Suprapubic skin (tissue), 4 donors: ENCODE measurements around the gene E2F4. TPM values are rescaled to one million over a fixed set of nuclear protein-coding genes. Genes with fewer than 3 reads are reported as not detected.
A peak's percentile ranks its signal among the peaks of the same experiment; 100 is the strongest.

Experiments used
- DNase-seq, 2 donors: peaks; one replicate each; pipeline ENCODE4 v3.0.0-alpha.2; 2019; ENCODE audit warnings: low spot score in 2 of 2
- H3K27ac ChIP-seq: fragments of 200-600 bp; sonication (generic); one replicate; pipeline ENCODE4 v1.5.1; 2019
- H3K27me3 ChIP-seq: fragments of 200-600 bp; sonication (generic); one replicate; pipeline ENCODE4 v1.5.1; 2019
- H3K36me3 ChIP-seq: fragments of 200-600 bp; sonication (generic); one replicate; pipeline ENCODE4 v1.5.1; 2019
- H3K4me1 ChIP-seq: fragments of 200-600 bp; sonication (generic); one replicate; pipeline ENCODE4 v1.5.1; 2019
- H3K4me3 ChIP-seq: fragments of 200-600 bp; sonication (generic); one replicate; pipeline ENCODE4 v1.5.1; 2019; ENCODE audit warnings: mild to moderate bottlenecking
- H3K9me3 ChIP-seq: fragments of 200-600 bp; sonication (generic); one replicate; pipeline ENCODE4 v1.5.1; 2019
- EP300 ChIP-seq: sonication (generic); formaldehyde crosslinking; IDR thresholded peaks from one replicate; pipeline ENCODE4 v1.6.1; 2017; ENCODE audit warnings: antibody characterized with exemption
- POLR2A ChIP-seq, 2 donors: fragments of 450-650 bp; IDR thresholded peaks; one replicate each; pipeline ENCODE4 v1.6.1; 2017; ENCODE audit warnings: antibody characterized with exemption in 2 of 2, mild to moderate bottlenecking in 2 of 2, moderate library complexity in 2 of 2
- POLR2AphosphoS5 ChIP-seq, 3 donors: sonication (generic); formaldehyde crosslinking; IDR thresholded peaks; one replicate each; pipeline ENCODE4 v1.6.1; 2017; ENCODE audit warnings: antibody characterized with exemption in 3 of 3
- WGBS: methylation state at CpG from one replicate; pipeline ENCODE4 v1.1.5; 2018; 5-methylcytosine and 5-hydroxymethylcytosine counted together
- total RNA-seq, 4 donors: library from RNA; depleted of rRNA; stranded (reverse); fragments of >200 nt; gene quantifications; one replicate each; pipeline ENCODE4 v1.1.0, GENCODE V29; 2016
- TF ChIP-seq, protein P1 (sequence below), 2 donors: fragments of 200-600 bp in 1 of 2; fragments of 450-650 bp in 1 of 2; sonication (generic) in 1 of 2; IDR thresholded peaks; one replicate each; pipeline ENCODE4 v1.5.1; 2016 to 2019; ENCODE audit warnings: antibody characterized with exemption in 2 of 2, mild to moderate bottlenecking in 1 of 2, moderate library complexity in 1 of 2

Gene E2F4
- total RNA-seq, 4 donors from 2014 or later: 92.6 to 106 (median 96.8) TPM

GRCh38 chr16:67166598-67167168 lies 25.3 kb upstream of the E2F4 start:
- Histone ChIP-seq H3K4me1 (peaks cover 74% of the 10 kb centered on the region), H3K27ac (no peak overlapping the region), H3K4me3 (no peak overlapping the region), H3K27me3 (no peaks in the 10 kb centered on the region), H3K9me3 (no peaks in the 10 kb centered on the region), H3K36me3 (peaks cover 15% of the 10 kb centered on the region)
- TF ChIP-seq EP300 (no peak), POLR2AphosphoS5 (IDR thresholded peaks at IDR 0.05) (no peak), POLR2A (IDR thresholded peaks at IDR 0.05) (no peak)
- TF ChIP-seq, protein P1, sequence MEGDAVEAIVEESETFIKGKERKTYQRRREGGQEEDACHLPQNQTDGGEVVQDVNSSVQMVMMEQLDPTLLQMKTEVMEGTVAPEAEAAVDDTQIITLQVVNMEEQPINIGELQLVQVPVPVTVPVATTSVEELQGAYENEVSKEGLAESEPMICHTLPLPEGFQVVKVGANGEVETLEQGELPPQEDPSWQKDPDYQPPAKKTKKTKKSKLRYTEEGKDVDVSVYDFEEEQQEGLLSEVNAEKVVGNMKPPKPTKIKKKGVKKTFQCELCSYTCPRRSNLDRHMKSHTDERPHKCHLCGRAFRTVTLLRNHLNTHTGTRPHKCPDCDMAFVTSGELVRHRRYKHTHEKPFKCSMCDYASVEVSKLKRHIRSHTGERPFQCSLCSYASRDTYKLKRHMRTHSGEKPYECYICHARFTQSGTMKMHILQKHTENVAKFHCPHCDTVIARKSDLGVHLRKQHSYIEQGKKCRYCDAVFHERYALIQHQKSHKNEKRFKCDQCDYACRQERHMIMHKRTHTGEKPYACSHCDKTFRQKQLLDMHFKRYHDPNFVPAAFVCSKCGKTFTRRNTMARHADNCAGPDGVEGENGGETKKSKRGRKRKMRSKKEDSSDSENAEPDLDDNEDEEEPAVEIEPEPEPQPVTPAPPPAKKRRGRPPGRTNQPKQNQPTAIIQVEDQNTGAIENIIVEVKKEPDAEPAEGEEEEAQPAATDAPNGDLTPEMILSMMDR (IDR thresholded peaks at IDR 0.05): no peak
- DNase-seq: no peak
- 97% methylated on average over 3 of the region's 5 CpGs for WGBS

GRCh38 chr16:67167588-67167987 lies 24.4 kb upstream of the E2F4 start:
- peaks cover 73% of the 10 kb centered on the region for H3K4me1 ChIP-seq
- H3K36me3 ChIP-seq: peaks cover 15% of the 10 kb centered on the region
- TF ChIP-seq POLR2AphosphoS5 (IDR thresholded peaks at IDR 0.05) (no peak), POLR2A (IDR thresholded peaks at IDR 0.05) (no peak), EP300 (no peak)
- TF ChIP-seq, protein P1 (IDR thresholded peaks at IDR 0.05): no peak
- DNase-seq: no peak
- WGBS: no CpG with 5 or more reads among the region's 7 CpGs
- no peak overlapping the region for H3K4me3 ChIP-seq
- no peaks in the 10 kb centered on the region for H3K9me3 ChIP-seq
- H3K27ac ChIP-seq: no peak overlapping the region
- H3K27me3 ChIP-seq: no peaks in the 10 kb centered on the region

DNA sequence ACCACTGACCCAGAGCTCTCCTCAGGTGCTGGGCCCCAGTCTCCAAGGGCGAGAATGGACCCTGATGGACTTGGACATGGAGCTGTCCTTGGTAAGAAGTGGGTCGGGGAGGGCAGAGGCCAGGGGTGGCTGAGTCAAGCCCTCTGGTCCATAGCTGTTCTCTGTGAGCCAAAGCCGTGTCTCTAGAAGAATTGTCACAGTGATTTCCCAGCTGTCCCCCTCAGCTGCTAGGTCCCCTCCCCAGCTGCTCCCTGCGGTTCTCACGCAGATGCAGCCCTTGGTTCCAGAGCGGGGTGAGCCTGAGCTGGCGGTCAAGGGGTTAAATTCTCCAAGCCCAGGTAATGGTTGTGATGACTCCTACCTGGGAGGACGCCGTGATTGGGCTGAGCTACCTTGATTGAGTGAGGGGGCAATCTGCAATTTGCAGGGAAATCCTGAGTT lies 22.9 kb upstream of the E2F4 start:
- no peaks in the 10 kb centered on the region for H3K27me3 ChIP-seq
- WGBS: 75% methylated on average over 2 of the region's 9 CpGs
- TF ChIP-seq POLR2AphosphoS5 (IDR thresholded peaks at IDR 0.05): no peak
- no peak for TF ChIP-seq EP300
- TF ChIP-seq, protein P1 (IDR thresholded peaks at IDR 0.05): no peak
- TF ChIP-seq POLR2A (IDR thresholded peaks at IDR 0.05): no peak
- H3K4me3 ChIP-seq: no peak overlapping the region
- no peaks in the 10 kb centered on the region for H3K9me3 ChIP-seq
- DNase-seq: no peak
- H3K27ac ChIP-seq: no peak overlapping the region
- peaks cover 73% of the 10 kb centered on the region for H3K4me1 ChIP-seq
- H3K36me3 ChIP-seq: peaks cover 15% of the 10 kb centered on the region

- 6% methylated on average over 21 of the region's 24 CpGs for WGBS
- peak overlapping the region; percentile 56 for H3K4me3 ChIP-seq
- H3K9me3 ChIP-seq: no peaks in the 10 kb centered on the region
- peaks cover 73% of the 10 kb centered on the region for H3K4me1 ChIP-seq
- H3K27ac ChIP-seq: peak overlapping the region; percentile 94
- no peak for TF ChIP-seq EP300
- TF ChIP-seq POLR2A (IDR thresholded peaks at IDR 0.05): no peak
- TF ChIP-seq, protein P1 (IDR thresholded peaks at IDR 0.05): peak; percentile 0 to 43
- peaks cover 15% of the 10 kb centered on the region for H3K36me3 ChIP-seq
- no peak for DNase-seq
- no peaks in the 10 kb centered on the region for H3K27me3 ChIP-seq
Measured at GRCh38 chr16:67169642-67170167, 22.2 kb upstream of the E2F4 start.

DNA sequence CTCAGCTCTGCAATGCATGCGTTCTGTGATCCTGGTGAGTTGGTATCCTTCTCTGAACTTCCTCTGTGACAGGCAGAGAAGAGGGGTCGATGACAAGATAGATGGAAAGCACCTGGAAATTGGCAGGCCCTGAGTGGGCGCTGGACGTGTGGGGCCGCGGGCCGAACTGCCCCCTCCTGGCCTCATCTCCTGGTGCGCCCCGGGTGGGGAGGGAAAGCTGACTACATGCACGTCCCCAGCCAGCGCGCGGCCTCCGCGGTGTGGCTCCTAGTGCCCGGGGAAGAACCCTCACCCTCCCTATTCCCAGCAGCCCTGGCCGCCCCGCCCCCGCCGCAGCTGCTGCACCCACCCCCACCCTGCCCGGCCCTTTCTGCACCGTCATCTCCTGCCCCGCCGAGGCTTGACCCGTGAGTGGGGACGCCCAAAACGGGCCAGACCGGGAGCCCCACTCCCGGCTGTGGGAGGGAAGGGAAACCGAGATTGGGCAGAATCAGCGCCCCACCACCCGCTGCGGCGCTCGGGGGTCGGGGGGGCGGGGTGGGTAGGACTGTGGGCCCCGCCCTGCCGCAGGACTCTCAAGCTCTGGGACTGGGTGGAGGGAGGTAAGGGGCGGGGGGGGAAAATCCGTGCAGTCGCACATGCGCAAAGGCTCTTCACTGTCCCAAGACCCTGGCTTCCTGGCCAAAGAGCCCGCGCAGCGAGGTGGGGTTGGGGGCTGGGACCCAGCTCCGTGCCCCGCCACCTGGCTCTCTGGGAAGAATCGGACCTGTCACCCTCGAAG lies 21.6 kb upstream of the E2F4 start, which contains the start of gene NOL3:
TSS of gene NOL3 (plus strand) at position 371 of the 781 bp plus-strand sequence.
- peaks cover 73% of the 10 kb centered on the region for H3K4me1 ChIP-seq
- peak in 1 of 2 donors; percentile 90 for DNase-seq
- no peaks in the 10 kb centered on the region for H3K9me3 ChIP-seq
- peak within 1 kb of the TSS; percentile 56 for H3K4me3 ChIP-seq
- H3K36me3 ChIP-seq: peaks cover 15% of the 10 kb centered on the region
- H3K27ac ChIP-seq: peak within 1 kb of the TSS; percentile 94
- 0% methylated on average over 6 of the region's 50 CpGs for WGBS
- H3K27me3 ChIP-seq: no peaks in the 10 kb centered on the region
- TF ChIP-seq, protein P1 (IDR thresholded peaks at IDR 0.05): no peak
- TF ChIP-seq POLR2A (IDR thresholded peaks at IDR 0.05): no peak
- no peak for TF ChIP-seq POLR2AphosphoS5 (IDR thresholded peaks at IDR 0.05)
- TF ChIP-seq EP300: no peak
